Activated T-helper 2 cell treated with anti-CD3 and anti-CD28 coated beads, Interferon-gamma antibody, Interleukin-2, Interleukin-4, amounts not matched to agents 10 μg/mL and 5 μg/mL and 100 μg/mL, durations not matched to agents 14 hours and 24 hours and 36 hours (primary cell): ENCODE results near the gene RRAGC. TPM values are rescaled to one million over a fixed set of nuclear protein-coding genes. Genes with fewer than 3 reads are reported as not detected.
"Not testable (repeated sequence)": the region's sequence is repeated elsewhere in the genome, so short reads cannot be mapped to it uniquely, and the experiment has no call there.

Experiments
- DNase-seq: peaks from one replicate; pipeline ENCODE4 v3.0.0; 2021; ENCODE audit warnings: low spot score
- H3K27ac Mint-ChIP-seq: one replicate; pipeline ENCODE4 v1.8.0; 2021; ENCODE audit warnings: mixed read lengths
- H3K27me3 Mint-ChIP-seq: one replicate; pipeline ENCODE4 v1.8.0; 2021; ENCODE audit warnings: low read depth, mixed read lengths
- H3K36me3 Mint-ChIP-seq: one replicate; pipeline ENCODE4 v1.8.0; 2021; ENCODE audit warnings: low read depth, mixed read lengths
- H3K4me1 Mint-ChIP-seq: one replicate; pipeline ENCODE4 v1.8.0; 2021; ENCODE audit warnings: low read depth, mixed read lengths
- H3K4me3 Mint-ChIP-seq: one replicate; pipeline ENCODE4 v1.8.0; 2021; ENCODE audit warnings: low read depth, mild to moderate bottlenecking, moderate library complexity, mixed read lengths
- H3K9me3 Mint-ChIP-seq: one replicate; pipeline ENCODE4 v1.8.0; 2021; ENCODE audit warnings: mixed read lengths
- intact Hi-C: fragments of 100-400 bp; cut with micrococcal nuclease; formaldehyde crosslinking; loops from one replicate; pipeline ENCODE4 v1.15.1; 2023
- total RNA-seq: library from RNA; stranded (reverse); gene quantifications from 2 replicates; pipeline ENCODE4 v1.2.3, GENCODE V29; 2022

RRAGC gene
- total RNA-seq, 1 donor from 2014 or later, result 13.3 TPM

DNA sequence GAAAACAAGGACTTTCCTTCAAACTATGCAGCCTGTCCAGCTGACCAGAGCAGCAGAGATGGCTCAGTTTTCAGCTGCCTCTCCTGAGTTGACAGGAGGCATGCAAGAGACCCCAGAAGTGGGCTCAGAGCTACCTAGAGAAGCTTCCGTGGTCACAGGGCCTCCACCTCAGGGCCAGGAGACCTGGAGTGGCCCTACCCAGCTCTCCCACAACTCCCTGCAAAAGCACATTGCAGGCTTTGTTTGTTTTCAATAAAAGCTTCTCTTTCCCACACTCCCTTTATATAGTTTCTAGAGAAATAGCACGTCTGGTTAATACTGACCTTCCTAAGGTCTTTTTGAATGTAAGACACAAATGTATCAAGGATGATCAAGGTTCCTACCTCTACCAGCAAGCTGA is 40.1 kb downstream of the RRAGC start:
- H3K27me3 Mint-ChIP-seq, result peaks cover 56% of the 10 kb centered on the region
- H3K4me3 Mint-ChIP-seq, result no peak overlapping the region
- H3K27ac Mint-ChIP-seq, result no peak overlapping the region
- no peak for DNase-seq
- intact Hi-C loops, result no loop called here
- no peaks in the 10 kb centered on the region for H3K9me3 Mint-ChIP-seq
- H3K36me3 Mint-ChIP-seq, result no peaks in the 10 kb centered on the region
- H3K4me1 Mint-ChIP-seq, result peaks cover 10% of the 10 kb centered on the region

DNA sequence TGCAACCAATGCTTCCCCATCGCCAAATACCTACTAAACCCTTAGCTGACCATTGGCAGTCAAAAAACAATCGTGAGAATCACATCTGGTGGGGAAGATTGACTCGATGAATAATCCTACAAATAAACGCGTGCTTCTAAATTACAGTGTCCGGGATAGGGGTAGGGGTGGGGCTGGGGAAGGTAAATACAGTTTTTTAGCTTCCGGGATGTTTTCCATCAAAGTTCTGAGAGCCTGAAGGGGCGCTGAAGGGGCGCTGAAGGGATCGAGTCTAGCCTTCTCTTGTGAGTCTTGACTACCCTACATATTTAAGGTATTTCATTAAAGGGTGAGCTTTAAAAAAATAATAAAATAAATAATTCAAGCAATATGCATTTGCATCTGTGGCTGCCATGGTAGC is 40.5 kb downstream of the RRAGC start:
- intact Hi-C loops, result no loop called here
- no peaks in the 10 kb centered on the region for H3K9me3 Mint-ChIP-seq
- no peak overlapping the region for H3K27ac Mint-ChIP-seq
- H3K4me3 Mint-ChIP-seq, result no peak overlapping the region
- no peak for DNase-seq
- no peaks in the 10 kb centered on the region for H3K36me3 Mint-ChIP-seq
- H3K4me1 Mint-ChIP-seq, result peaks cover 10% of the 10 kb centered on the region
- peaks cover 60% of the 10 kb centered on the region for H3K27me3 Mint-ChIP-seq

DNA sequence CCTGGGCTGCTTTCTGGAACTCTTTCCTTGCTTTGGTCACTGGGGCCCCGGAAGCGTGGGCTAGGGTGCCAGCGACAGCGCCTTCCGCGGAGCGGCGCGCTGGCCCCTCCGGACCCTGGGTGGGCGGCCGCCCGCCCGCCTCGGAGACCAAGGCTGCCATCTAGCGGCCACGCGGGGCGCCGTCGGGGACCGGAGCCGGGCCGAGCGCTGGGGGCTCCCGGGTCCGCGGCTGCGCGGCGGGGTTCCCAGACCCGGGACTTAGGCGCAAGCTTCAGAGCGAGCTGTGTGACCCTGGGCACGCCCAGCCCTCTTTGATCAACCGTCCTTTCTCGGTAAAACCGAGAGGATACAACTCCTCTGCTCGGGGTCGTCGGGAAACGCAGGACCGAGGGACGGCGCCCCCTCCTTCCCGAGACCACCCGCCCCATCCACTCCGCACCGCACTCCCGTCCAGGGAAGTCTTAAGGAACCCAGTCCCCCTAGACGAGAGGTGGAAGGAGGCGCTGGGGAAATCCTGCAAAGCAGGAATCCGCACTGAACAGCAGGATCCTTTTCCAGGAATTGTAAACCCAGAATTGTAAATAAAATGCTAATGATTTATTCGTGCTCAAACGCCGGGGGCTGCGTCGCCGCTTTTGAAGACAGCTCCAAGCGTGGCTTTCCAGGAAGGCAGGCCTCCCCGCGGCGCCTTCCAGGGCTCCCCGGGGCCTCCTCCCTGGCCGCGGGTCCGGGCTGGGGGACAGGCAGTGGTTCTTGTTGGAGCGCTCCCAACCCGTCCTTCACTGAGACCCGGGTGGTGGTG is 41.2 kb downstream of the RRAGC start:
- Mint-ChIP-seq H3K9me3 (no peaks in the 10 kb centered on the region), H3K4me3 (no peak overlapping the region), H3K27ac (no peak overlapping the region), H3K4me1 (peaks cover 10% of the 10 kb centered on the region), H3K36me3 (no peaks in the 10 kb centered on the region), H3K27me3 (peaks cover 66% of the 10 kb centered on the region)
- DNase-seq, result no peak
- intact Hi-C loops, result no loop called here

DNA sequence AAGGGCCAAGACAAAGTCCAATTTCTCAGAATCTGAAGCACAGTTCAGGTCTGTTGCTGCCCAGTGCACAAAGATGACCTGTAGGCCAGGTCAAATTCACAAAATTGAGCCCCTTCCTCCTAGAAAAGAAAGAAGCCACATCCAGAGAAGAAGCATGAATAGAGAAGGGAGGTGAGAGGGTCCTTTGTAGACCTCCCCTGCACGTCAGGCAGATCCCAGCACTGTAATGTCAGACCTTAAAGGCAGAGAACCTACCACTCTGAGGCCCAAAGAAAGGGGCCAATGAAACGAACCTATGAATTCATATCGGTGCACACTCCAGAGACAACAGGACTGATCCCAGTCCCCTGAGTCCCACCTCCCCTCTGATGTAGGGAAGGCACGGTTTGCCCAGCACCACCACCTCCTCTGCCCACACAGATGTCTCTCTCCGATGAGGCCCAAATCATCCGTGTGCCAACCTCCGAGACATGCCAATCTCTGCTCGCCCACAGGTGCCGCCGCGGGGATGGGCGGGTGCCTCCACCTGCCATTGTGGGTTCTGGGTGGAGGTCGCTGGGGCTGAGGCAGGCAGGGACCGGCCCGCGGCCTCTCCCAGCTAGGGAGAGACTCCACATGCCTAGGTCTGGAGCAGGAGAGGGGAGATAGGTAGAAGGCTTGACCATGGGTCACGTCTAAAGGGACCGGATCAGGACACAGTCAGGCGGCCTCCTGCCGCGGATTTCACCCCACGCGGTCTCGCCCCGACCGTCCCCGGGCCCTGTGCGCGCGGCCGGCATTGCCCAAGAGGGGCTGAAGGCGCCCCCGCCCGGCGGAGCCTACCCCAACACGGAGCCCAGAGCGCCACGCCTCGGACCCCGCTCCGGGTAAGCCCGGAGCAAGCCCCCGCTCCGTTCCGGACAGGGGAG is 42.1 kb downstream of the RRAGC start:
- intact Hi-C loops, result no loop called here
- no peak overlapping the region for H3K4me3 Mint-ChIP-seq
- no peaks in the 10 kb centered on the region for H3K9me3 Mint-ChIP-seq
- H3K27me3 Mint-ChIP-seq, result peaks cover 71% of the 10 kb centered on the region
- no peaks in the 10 kb centered on the region for H3K36me3 Mint-ChIP-seq
- H3K27ac Mint-ChIP-seq, result no peak overlapping the region
- H3K4me1 Mint-ChIP-seq, result peaks cover 10% of the 10 kb centered on the region
- no peak for DNase-seq

DNA sequence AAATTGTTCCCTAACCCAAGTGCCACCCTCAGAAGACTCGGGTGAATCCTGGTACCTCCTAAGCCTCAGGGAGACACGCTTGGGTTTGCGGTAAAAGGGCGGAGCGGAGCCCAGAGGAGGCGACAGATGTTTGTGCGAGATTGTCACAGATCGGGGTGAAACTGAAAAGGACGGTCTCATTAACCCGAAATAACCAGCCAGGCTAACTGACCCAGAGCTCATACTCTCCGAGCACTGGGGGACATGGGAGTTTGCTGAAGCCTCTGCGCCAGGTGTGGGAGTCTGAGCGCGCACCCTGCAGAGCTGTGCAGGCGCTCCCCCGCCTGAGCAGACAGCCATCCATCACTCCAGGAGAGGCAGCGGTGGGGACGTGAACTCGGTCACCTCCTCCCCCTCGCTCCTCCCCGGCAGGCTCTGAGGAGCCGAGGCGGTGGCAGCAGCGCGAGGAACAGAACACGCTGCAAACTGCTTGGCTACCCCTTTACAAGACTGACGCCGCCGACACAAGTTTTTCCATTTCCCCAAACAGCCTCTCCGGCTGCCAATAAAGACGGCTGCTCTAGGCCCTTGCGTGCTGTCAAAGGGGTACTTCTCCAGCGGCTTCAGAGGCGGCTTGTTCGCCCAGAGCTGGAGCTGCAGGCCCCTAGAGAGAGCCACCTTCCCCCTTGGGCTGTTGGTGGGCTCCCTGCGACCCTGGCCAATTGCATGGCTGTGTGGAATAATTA is 43.5 kb downstream of the RRAGC start:
- Mint-ChIP-seq H3K27me3 (peaks cover 70% of the 10 kb centered on the region), H3K4me3 (peak overlapping the region; percentile 18), H3K9me3 (no peaks in the 10 kb centered on the region), H3K4me1 (peaks cover 10% of the 10 kb centered on the region), H3K36me3 (no peaks in the 10 kb centered on the region), H3K27ac (no peak overlapping the region)
- DNase-seq, result no peak
- intact Hi-C loops, result no loop called here

DNA sequence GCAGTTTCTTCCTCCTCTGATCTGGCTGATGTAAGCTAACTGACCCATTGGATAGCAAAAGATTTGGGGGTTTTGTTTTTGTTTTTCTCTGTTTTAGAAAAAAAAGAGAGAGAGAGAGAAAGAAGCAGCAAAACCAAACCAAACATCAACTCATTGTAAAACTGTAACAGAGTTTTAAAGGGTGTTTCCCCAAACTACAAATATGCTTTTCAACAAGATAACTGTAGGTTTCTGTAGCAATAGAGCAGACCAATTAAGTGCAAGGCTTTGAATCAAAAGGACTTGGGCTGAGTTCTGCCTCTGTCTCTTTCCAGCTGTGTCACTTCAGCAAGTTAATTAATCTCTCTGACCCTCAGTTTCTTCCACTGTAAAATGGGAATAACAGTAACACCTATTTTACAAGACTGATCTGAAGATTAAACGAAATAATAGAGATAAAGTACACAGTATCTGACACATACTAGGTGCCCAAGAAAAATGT is 44.5 kb downstream of the RRAGC start:
- Mint-ChIP-seq H3K4me3 (no peak overlapping the region), H3K36me3 (no peaks in the 10 kb centered on the region), H3K27ac (no peak overlapping the region), H3K27me3 (peaks cover 69% of the 10 kb centered on the region), H3K9me3 (no peaks in the 10 kb centered on the region), H3K4me1 (peaks cover 10% of the 10 kb centered on the region)
- DNase-seq, result no peak
- intact Hi-C loops, result no loop called here

DNA sequence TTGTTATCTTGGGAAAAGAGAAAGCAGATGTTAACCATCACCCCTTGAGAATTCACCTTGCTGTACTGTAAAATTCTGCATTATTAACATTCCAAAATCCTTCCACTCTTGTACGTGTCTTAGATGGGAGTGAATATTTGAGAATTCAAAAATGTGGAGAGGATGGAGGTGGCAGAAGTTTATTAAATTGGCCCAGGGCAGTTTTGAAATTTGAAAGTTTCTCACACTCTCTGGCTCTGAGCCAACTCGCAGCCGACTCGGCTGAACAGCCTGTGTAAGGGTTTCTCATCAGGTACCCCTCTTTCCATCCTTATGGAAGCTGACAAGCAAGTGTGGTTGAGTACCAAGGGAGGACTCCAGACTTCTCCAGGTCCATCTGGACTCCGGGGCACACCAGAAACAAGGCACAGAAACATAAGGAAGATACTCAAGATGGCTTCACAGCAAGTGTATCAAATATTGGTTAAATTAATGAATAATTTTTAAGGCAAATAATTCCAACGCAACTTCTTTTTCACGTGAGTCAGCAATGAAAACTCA is 45.1 kb downstream of the RRAGC start:
- Mint-ChIP-seq H3K27ac (no peak overlapping the region), H3K36me3 (no peaks in the 10 kb centered on the region), H3K27me3 (peaks cover 65% of the 10 kb centered on the region), H3K4me1 (peaks cover 10% of the 10 kb centered on the region), H3K9me3 (no peaks in the 10 kb centered on the region), H3K4me3 (no peak overlapping the region)
- no peak for DNase-seq
- intact Hi-C loops, result no loop called here

DNA sequence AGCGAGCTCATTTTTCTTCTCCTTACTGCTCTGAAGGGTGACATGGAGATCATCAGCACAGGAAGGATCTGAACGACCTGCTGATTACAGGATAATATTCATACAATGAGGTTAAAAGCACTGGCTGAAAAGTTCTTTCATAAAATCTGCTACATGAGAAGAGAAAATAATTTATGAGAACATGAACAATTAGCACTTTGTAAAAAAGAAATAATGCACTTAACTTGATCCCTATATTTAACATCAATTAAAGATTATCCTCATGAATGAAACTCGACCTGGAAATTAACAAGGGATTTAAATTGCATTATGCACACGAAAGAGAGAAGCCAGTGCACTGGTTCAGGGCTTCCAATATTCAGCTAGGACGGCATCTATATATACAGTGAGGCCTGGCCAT is 46.6 kb downstream of the RRAGC start:
- intact Hi-C loops, result no loop called here
- H3K36me3 Mint-ChIP-seq, result no peaks in the 10 kb centered on the region

DNA sequence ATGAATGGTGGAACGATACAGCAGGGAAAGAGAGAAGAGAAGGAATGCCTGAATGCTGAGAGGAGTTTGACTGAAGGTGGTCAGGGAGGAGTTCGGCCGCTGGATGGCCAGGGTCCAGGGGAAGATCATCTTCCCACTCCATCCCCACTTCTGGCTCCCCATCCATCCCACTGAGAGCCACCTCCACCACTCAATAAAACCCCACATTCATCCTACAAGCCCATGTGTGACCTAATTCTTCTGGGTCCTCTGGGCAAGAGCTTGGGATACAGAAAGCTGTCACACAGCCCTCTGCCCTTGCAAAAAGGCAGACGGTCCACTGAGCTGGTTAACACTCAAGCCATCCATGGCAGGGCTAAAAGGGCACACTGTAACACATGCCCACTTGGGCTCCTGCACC is 48.1 kb downstream of the RRAGC start:
- H3K27ac Mint-ChIP-seq, DNase-seq, intact Hi-C loops, H3K4me1 Mint-ChIP-seq, H3K36me3 Mint-ChIP-seq, H3K9me3 Mint-ChIP-seq, H3K4me3 Mint-ChIP-seq: not testable (repeated sequence)
- peaks cover 66% of the 10 kb centered on the region for H3K27me3 Mint-ChIP-seq

More for the DNA sequence above, 46.6 kb downstream of the RRAGC start:
- peaks cover 66% of the 10 kb centered on the region for H3K27me3 Mint-ChIP-seq
- no peak for DNase-seq
- H3K4me1 Mint-ChIP-seq, result peaks cover 10% of the 10 kb centered on the region
- H3K27ac Mint-ChIP-seq, result no peak overlapping the region
- H3K9me3 Mint-ChIP-seq, result no peaks in the 10 kb centered on the region
- no peak overlapping the region for H3K4me3 Mint-ChIP-seq

DNA sequence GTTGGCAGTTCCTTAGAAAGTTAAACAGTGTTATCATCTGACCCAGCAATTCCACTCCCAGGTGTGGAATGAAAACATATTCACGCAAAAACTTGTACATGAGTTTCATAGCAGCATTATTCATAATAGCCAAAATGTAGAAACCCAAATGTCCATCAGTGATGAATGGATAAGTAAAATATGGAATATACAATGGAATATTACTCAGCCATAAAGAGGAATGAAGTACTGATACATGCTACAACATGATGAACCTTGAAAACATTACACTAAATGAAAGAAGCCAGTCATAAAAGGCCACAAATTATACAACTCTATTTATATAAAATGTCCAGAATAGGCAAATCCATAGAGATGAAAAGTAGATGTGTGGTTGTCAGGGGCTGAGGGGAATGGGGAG is 53.5 kb downstream of the RRAGC start:
- intact Hi-C loops, result no loop called here
- Mint-ChIP-seq H3K27ac (no peak overlapping the region), H3K27me3 (peaks cover 68% of the 10 kb centered on the region), H3K36me3 (no peaks in the 10 kb centered on the region), H3K9me3 (no peaks in the 10 kb centered on the region), H3K4me3 (no peak overlapping the region), H3K4me1 (peaks cover 3% of the 10 kb centered on the region)
- no peak for DNase-seq

DNA sequence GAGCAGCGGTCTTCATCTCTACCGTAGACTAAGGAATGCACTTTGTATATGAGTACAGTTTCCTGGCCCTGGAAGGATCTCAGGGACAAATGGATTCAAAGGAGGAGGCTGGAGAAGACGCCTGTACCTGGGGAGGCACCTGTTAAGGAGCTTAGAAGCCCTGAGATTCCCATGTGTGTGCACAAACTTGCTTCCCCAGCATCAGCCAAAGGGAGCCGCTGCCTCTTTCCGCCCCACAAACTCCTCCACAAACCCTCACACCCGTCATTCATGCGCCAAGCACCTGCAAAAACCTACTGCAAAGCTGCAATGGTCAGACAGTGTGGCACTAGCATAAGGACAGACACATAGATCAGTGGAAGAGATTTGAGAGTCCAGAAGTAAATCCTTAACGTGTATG is 54.5 kb downstream of the RRAGC start:
- H3K9me3 Mint-ChIP-seq, result no peaks in the 10 kb centered on the region
- H3K27me3 Mint-ChIP-seq, result peaks cover 63% of the 10 kb centered on the region
- no peaks in the 10 kb centered on the region for H3K36me3 Mint-ChIP-seq
- H3K4me1 Mint-ChIP-seq, result peaks cover 5% of the 10 kb centered on the region
- no peak for DNase-seq
- H3K4me3 Mint-ChIP-seq, result no peak overlapping the region
- intact Hi-C loops, result no loop called here
- no peak overlapping the region for H3K27ac Mint-ChIP-seq

DNA sequence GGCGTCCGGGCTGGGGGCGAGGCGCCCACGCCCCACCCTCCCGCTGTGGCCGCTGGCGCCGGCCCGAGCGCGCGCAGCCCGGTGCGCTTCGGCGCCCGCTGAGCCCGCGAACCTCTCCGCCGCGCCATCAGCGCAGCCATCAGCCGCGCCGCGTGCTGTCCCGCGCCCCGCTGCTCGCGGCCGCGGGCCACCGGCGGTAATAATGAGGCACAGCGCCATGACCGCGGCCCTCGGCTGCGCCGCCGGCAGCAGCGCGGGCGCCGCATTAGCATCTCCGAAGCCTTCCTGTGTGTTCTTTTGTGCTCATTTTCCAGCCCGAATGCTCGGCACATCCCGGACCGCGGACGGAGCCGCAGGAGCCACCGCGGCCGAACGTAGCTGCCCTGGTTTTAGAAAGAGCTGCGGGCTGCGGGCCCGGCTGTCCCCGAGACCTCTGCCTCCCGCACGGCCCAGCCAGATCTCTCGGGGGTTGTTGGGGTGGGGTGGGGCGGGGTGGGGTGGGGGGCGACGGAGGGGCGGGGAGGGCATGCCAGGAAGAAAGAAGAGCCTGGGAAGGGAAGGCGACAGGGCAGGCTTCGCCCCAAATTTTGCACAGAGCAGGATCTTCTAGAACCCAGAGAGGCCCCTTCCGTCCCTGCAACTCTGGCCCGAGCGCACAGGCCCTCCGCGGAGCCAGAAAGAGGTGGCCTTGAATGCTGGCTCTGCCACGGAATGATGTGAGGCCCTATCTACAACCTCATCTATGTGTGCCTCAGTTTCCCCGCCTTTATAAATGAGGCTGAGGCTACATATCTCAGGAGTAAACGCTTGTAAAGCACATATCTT is 55.3 kb downstream of the RRAGC start:
- no peak overlapping the region for H3K27ac Mint-ChIP-seq
- intact Hi-C loops, result no loop called here
- H3K36me3 Mint-ChIP-seq, result no peaks in the 10 kb centered on the region
- peak overlapping the region; percentile 32 for H3K4me3 Mint-ChIP-seq
- peaks cover 5% of the 10 kb centered on the region for H3K4me1 Mint-ChIP-seq
- DNase-seq, result no peak
- H3K27me3 Mint-ChIP-seq, result peaks cover 63% of the 10 kb centered on the region
- H3K9me3 Mint-ChIP-seq, result no peaks in the 10 kb centered on the region
